ENCODE measurements around the gene FGB.

FGB gene

GRCh38 chr4:154562697-154563254, at the start of gene FGB:
Gene FGB, plus strand, starts transcription at chr4:154563011. Its CDS starts 8 bp downstream, at chr4:154563019.
- no peak for DNase-seq (ENCODE audit: low read depth in 2 of 2)

GRCh38 chr4:154516318-154517029, 46.3 kb upstream of the FGB start:
- no peak for DNase-seq (ENCODE audit: low read depth in 2 of 2)

GRCh38 chr4:154517591-154517990, 45.2 kb upstream of the FGB start:
- no peak for DNase-seq (ENCODE audit: low read depth in 2 of 2)

- DNase-seq (ENCODE audit: low read depth in 2 of 2): no peak
Observed at GRCh38 chr4:154519214-154519613, 43.6 kb upstream of the FGB start.

GRCh38 chr4:154521607-154522006, 41.2 kb upstream of the FGB start:
- no peak for DNase-seq (ENCODE audit: low read depth in 2 of 2)

- no peak for DNase-seq (ENCODE audit: low read depth in 2 of 2)
Observed at GRCh38 chr4:154526151-154526550, 36.7 kb upstream of the FGB start.

- DNase-seq (ENCODE audit: low read depth in 2 of 2): no peak
Observed at GRCh38 chr4:154527308-154527707, 35.5 kb upstream of the FGB start.

- no peak for DNase-seq (ENCODE audit: low read depth in 2 of 2)
Observed at GRCh38 chr4:154528869-154529268, 33.9 kb upstream of the FGB start.

- no peak for DNase-seq (ENCODE audit: low read depth in 2 of 2)
Observed at GRCh38 chr4:154529728-154530519, 32.9 kb upstream of the FGB start.

GRCh38 chr4:154534296-154534695, 28.5 kb upstream of the FGB start:
- no peak for DNase-seq (ENCODE audit: low read depth in 2 of 2)

- no peak for DNase-seq (ENCODE audit: low read depth in 2 of 2)
Observed at GRCh38 chr4:154542271-154542879, 20.4 kb upstream of the FGB start.

- DNase-seq (ENCODE audit: low read depth in 2 of 2): no peak
Observed at GRCh38 chr4:154545689-154546088, 17.1 kb upstream of the FGB start.

GRCh38 chr4:154549894-154550790, 12.7 kb upstream of the FGB start, which contains the start of gene PLRG1:
Gene PLRG1, minus strand, starts transcription at chr4:154550400. Its CDS starts 92 bp downstream, at chr4:154550308.
- DNase-seq (ENCODE audit: low read depth in 2 of 2): peak; percentile 92 to 96

- DNase-seq (ENCODE audit: low read depth in 2 of 2): peak; percentile 32
Observed at GRCh38 chr4:154551872-154552686, 10.7 kb upstream of the FGB start.

GRCh38 chr4:154559141-154559493, 3.7 kb upstream of the FGB start:
- no peak for DNase-seq (ENCODE audit: low read depth in 2 of 2)

- DNase-seq (ENCODE audit: low read depth in 2 of 2): no peak
Observed at GRCh38 chr4:154559494-154560418, 3.1 kb upstream of the FGB start.

GRCh38 chr4:154560419-154560801, 2.4 kb upstream of the FGB start:
- DNase-seq (ENCODE audit: low read depth in 2 of 2): no peak

GRCh38 chr4:154560824-154561231, 2.0 kb upstream of the FGB start:
- DNase-seq (ENCODE audit: low read depth in 2 of 2): no peak

GRCh38 chr4:154564311-154564710, 1.5 kb downstream of the FGB start:
- no peak for DNase-seq (ENCODE audit: low read depth in 2 of 2)

Data from stimulated activated CD8-positive, alpha-beta memory T cell treated with anti-CD3 and anti-CD28 coated beads, Interleukin-7, amount 100 ng/mL, for 1 hour (primary cell).